ENCODE measurements around the gene CBY3. TPM values are rescaled to one million over a fixed set of nuclear protein-coding genes. Genes with fewer than 3 reads are reported as not detected.

Gene CBY3
- total RNA-seq, 3 donors from 2014 or later = not detected

DNA sequence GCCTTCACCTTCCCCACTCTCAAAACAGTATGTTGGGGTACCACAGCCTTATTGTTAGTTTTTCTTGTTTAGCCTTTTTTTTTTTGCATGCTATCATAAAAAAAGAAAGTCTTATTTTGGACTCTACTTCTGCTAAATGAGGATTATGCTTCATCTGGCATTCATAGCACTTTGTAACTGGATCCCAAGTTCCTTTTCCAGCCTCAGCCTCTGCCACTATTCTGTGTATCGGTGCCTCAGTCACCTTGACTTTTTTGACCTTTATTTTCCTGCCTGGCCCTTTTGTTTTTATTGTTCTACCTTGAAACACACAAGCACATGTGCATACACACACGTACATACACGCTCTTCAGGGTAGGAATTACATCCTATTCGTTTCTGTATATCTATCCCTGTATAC lies 43.3 kb upstream of the CBY3 start:
- DNase-seq (ENCODE audit: low spot score in 2 of 2) = no peak
- H3K36me3 ChIP-seq = peaks cover 3% of the 10 kb centered on the region
- H3K4me1 ChIP-seq = no peaks in the 10 kb centered on the region
- no peak overlapping the region for H3K27ac ChIP-seq
- intact Hi-C loops (cut with DNase I; ENCODE audit: low total_unique reads) = no loop called here
- no peak overlapping the region for H3K4me3 ChIP-seq
- H3K27me3 ChIP-seq = no peaks in the 10 kb centered on the region
- H3K9me3 ChIP-seq = no peaks in the 10 kb centered on the region
- no peak for TF ChIP-seq CTCF (IDR thresholded peaks at IDR 0.05)
- TF ChIP-seq POLR2A (IDR thresholded peaks at IDR 0.05) = no peak
- TF ChIP-seq POLR2AphosphoS5 (IDR thresholded peaks at IDR 0.05) = no peak

GRCh38 chr5:179720222-179720621 lies 39.4 kb upstream of the CBY3 start:
- Histone ChIP-seq H3K27me3 (no peaks in the 10 kb centered on the region), H3K36me3 (peaks cover 5% of the 10 kb centered on the region), H3K4me3 (no peak overlapping the region), H3K27ac (no peak overlapping the region), H3K9me3 (no peaks in the 10 kb centered on the region), H3K4me1 (no peaks in the 10 kb centered on the region)
- no peak for DNase-seq (ENCODE audit: low spot score in 2 of 2)
- intact Hi-C loops (cut with DNase I; ENCODE audit: low total_unique reads) = no loop called here
- TF ChIP-seq POLR2A (IDR thresholded peaks at IDR 0.05) (no peak), POLR2AphosphoS5 (IDR thresholded peaks at IDR 0.05) (no peak), CTCF (IDR thresholded peaks at IDR 0.05) (no peak)

DNA sequence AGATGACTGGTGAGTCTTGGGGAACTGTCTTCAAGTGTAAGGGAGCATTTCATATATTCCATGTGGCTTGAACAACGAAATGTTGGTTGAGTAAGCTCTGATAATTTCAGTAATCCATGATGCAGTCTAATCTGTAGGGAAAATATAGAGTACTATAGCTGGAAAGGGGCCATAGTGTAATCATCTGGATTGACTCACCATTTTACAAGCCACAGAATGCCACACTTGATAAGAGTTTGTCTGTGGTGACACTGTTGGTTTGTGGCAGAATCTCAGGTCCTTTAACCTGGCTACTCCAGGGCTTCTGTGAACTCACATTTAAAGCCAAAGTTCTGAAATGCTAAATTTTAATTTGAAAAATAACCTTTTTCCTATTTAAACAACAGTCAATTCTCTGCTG lies 35.5 kb upstream of the CBY3 start:
- peak overlapping the region in 1 of 2 donors; percentile 5 for H3K27ac ChIP-seq
- H3K4me1 ChIP-seq = no peaks in the 10 kb centered on the region
- TF ChIP-seq POLR2A (IDR thresholded peaks at IDR 0.05) (no peak), POLR2AphosphoS5 (IDR thresholded peaks at IDR 0.05) (no peak), CTCF (IDR thresholded peaks at IDR 0.05) (no peak)
- no peak for DNase-seq (ENCODE audit: low spot score in 2 of 2)
- intact Hi-C loops (cut with DNase I; ENCODE audit: low total_unique reads) = no loop called here
- H3K4me3 ChIP-seq = no peak overlapping the region
- no peaks in the 10 kb centered on the region for H3K9me3 ChIP-seq
- peaks cover 5% of the 10 kb centered on the region for H3K36me3 ChIP-seq
- H3K27me3 ChIP-seq = no peaks in the 10 kb centered on the region

DNA sequence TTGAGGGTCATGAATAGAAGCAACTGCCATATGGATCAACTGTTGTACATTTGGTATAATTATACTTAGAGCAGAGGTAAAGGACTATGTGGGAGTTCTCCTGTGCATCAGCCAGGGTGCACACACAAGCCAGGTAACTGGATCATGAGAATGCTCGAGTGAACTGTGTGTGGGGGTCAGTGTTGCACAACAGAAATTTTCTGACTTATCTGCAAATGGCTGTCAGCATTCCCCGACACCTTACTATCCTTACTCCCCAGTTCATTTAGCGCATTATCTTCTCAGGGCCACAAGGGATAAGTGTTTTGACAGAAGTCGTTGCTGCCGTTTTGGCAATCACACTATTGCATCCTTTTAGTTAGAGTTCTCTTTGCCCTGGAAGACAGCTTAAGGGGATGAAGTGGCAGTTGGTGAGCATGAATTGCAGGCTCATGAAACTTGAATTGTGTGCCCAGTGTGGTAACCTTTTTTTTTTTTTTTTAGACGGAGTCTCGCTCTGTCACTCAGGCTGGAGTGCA lies 19.6 kb upstream of the CBY3 start:
- no peak for TF ChIP-seq POLR2A (IDR thresholded peaks at IDR 0.05)
- no peak for TF ChIP-seq CTCF (IDR thresholded peaks at IDR 0.05)
- no peak for TF ChIP-seq POLR2AphosphoS5 (IDR thresholded peaks at IDR 0.05)
- Histone ChIP-seq H3K27me3 (no peaks in the 10 kb centered on the region), H3K4me3 (peak overlapping the region; percentile 68 to 94 (median 80)), H3K27ac (peak overlapping the region; percentile 96 to 99), H3K9me3 (no peaks in the 10 kb centered on the region), H3K4me1 (no peaks in the 10 kb centered on the region), H3K36me3 (no peaks in the 10 kb centered on the region)
- intact Hi-C loops (cut with DNase I; ENCODE audit: low total_unique reads) = no loop called here
- DNase-seq (ENCODE audit: low spot score in 2 of 2) = no peak

DNA sequence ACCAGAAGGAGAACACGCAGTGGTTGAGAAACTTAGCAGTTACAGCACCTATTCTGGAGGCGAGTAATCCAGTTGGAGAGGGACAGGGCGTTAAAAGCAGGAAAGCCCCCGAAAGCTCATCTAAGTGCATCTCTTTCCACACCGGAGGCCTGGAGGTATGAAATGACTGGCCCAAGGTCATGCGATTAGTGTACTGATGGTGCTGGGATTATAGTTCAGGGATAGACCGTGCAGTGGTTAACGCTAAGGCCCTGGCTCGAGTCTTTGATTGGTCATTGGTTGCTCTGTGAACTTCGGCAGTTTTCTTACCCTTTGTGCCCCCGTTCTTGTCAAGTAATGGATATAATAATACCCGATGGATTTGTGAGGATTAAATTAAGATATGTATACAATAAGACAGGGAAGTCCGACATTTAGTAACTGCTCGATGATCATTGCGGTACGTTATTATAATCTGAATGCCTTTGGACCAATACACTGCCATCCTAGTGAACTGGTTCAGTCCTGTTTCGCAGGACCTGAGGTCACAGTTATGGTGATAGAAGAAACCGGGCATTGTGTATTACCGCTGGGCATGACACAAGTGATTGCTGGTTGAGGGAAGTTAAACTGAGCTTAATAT lies 18.9 kb upstream of the CBY3 start:
- intact Hi-C loops (cut with DNase I; ENCODE audit: low total_unique reads) = no loop called here
- H3K4me3 ChIP-seq = peak overlapping the region; percentile 68 to 94 (median 80)
- H3K27me3 ChIP-seq = no peaks in the 10 kb centered on the region
- no peaks in the 10 kb centered on the region for H3K4me1 ChIP-seq
- DNase-seq (ENCODE audit: low spot score in 2 of 2) = no peak
- no peaks in the 10 kb centered on the region for H3K36me3 ChIP-seq
- no peaks in the 10 kb centered on the region for H3K9me3 ChIP-seq
- no peak for TF ChIP-seq CTCF (IDR thresholded peaks at IDR 0.05)
- no peak for TF ChIP-seq POLR2A (IDR thresholded peaks at IDR 0.05)
- no peak for TF ChIP-seq POLR2AphosphoS5 (IDR thresholded peaks at IDR 0.05)
- peak overlapping the region; percentile 96 to 99 for H3K27ac ChIP-seq

Measured in breast epithelium (tissue), 4 donors.